NCI-H524 (cell line): ENCODE measurements around the gene NRP2.

Source experiments
- DNase-seq, 2 experiments: peaks; one replicate each; lab custom pipeline; 2025; lab: John Stamatoyannopoulos, UW

NRP2 gene

DNA sequence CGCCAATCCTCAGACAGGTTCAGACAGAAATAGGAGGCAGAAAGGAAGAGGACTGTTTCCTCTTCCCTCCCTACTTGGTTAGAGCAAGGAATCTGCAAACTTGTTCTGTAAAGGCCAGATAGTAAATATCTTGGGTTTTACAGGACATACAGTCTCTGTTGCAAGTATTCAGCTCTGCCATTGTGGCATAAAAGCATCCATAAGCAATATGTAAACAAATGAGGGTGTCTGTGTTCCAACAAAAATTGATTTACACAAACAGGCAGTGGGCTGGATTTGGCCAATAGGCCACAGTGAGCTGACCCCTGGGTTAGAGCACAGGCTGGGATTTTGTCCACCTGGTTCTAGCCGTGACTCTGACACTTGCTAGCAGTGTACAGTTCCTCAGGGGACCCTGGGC, 89.4 kb downstream of the NRP2 start:
- DNase-seq = no peak

DNA sequence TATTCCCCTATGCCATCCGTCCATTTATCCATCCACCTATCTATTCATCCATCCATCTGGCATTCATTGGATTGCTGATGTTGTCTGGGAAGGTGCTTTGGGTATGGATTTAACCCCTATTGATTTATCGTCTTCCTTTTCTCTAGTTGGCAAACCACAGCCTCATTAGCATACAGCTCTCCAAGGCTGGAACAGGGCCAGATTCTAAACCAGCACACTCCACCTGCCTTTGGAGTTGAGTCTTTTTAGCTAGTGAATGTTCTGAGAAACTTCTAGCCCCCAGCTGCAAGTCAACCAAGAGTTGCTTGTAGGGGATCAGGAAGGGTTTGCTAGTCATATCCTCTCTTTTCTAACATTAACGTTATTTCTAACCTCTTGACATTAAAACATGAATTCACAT, 90.7 kb downstream of the NRP2 start:
- peak; percentile 16 to 30 for DNase-seq

DNA sequence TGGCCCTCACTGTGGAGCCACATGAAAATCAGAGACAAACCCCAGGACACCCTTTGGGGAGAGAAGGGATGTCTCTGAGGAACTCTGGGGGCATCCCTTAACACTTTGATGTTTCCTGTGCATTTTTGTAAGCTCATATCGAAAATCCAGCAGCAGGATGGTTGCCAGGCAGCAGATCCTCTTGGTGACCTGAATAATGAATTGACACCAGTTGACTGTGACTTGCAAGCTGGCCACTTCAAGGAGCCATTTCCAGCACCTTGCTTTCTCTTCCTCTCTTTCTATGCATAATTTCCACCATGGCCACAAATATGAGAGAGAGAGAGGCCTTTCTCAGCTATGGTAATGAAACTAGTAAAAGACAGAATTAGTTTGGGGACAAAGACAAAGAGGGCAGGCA, 91.7 kb downstream of the NRP2 start:
- no peak for DNase-seq

DNA sequence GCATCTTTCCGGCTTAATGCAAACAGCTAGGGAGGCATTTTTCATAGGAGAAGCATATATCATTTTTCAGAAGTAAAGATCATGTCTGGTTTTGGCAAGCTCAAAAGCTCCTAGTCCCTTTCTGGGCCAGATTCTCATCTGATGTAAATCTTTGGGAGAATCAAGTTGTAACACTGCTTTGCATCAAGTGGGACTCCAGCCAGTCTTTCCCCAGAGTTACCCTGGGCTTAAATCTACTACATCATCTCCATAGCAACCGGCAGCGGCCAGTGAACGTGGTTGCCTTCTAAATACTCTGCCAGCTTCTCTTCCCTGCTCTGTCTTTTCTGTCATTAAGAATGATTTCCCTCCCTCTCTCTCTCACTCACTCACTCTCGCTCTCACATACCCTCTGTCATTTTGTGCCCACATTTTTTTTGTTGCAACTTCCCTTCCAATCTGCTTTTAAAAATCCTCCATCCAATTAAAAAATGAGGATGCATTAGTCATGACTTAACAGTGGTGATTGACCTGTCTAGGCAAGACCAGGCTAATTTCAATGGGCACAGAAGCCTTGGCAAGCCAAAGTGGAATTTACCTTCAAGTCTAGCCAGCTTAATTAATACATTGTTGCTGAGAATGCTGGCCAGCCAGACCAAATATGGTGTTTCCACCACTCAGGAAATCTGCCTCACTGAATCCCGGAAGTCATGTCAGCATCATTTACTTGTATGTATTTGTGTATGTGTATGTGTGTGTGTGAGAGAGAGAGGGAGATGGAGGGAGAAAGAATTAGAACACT, 93.0 kb downstream of the NRP2 start:
- DNase-seq = peak in 1 of 2 experiments; percentile 54

DNA sequence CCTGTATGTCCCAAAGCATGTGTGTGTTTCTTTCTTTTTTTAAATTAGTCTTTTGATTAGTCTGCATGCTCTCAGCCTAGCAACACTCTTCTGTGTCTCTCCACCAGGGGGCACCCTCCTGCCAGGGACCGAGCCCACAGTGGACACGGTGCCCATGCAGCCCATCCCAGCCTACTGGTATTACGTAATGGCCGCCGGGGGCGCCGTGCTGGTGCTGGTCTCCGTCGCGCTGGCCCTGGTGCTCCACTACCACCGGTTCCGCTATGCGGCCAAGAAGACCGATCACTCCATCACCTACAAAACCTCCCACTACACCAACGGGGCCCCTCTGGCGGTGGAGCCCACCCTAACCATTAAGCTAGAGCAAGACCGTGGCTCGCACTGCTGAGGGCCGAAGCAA, 93.8 kb downstream of the NRP2 start:
- DNase-seq = peak; percentile 35 to 42

GRCh38 chr2:205776720-205777119, 94.4 kb downstream of the NRP2 start:
- no peak for DNase-seq

- no peak for DNase-seq
Measured at GRCh38 chr2:205778356-205778755, 96.1 kb downstream of the NRP2 start.

DNA sequence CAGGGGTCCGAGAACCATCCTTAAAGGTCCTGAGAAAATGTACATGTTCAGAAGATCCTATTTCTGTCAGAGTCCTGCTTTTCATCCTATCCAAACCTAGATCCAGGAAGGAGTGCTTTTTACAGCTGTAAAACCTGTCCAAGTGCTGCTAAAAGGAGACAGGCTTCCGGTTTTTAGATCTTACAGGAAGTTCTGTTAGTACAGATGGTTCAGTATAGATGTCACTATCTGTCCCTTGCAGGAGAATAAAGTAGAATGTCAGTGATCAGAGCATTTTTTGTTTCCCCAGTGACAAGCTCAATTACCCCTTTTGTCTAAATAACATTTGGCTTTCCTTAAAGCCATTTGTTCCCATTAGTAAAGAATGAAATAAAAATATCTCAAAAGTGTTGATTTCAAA, 98.3 kb downstream of the NRP2 start:
- DNase-seq = no peak

DNA sequence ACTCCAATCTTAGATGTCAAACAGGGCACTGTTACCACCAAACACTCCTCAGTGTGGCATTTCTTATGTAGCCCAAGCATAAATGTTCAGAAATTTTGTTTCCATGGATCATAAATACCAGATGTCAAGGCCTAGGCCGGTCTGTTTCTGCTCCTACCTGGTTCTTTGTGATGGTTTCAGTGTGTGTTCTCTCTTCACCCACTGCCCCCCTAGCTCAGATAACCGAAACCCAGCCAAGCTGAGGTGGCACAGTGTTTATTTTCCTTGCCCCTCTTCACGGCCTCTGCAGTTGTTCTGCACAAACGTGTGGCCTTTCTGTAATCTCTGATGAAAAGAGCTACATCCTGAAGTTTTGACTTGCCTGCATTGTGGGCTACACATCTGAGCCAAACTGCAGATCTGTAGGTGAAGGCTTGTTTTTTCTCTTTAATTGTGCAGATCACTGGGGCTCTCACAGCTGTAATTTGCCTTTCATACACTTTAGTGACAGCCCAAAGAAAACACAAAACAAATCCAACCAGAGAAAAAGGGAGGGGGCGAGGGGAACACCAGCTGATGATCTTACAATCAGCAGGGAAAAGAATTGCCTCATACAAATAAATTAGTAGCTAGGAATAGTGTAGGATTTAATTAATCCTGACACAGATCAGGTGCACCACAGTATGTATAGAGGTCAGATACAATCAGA, 99.1 kb downstream of the NRP2 start:
- DNase-seq = no peak

DNA sequence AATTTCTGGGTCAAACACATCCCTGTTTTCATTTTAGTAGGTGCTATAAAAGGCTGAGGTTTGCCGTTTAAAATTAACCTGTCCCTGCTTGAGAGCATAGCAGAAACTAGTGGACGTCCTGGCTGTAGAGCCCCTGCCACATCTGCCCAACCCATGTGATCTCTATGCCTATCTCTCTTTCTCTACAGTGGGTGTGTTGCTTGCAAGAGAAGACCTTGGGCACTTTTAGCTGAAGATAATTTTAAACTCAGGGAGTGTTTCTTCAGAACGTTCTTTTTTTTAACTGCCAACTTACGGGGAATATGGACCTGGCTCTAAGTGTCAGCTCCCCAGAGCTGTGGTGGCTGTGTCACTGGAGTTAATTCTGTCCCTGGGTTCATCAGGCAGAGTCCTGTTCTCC, 100.6 kb downstream of the NRP2 start:
- no peak for DNase-seq

- DNase-seq = no peak
Measured at GRCh38 chr2:205783872-205784499, 101.7 kb downstream of the NRP2 start.

GRCh38 chr2:205785507-205786260, 103.4 kb downstream of the NRP2 start:
- DNase-seq = no peak

DNA sequence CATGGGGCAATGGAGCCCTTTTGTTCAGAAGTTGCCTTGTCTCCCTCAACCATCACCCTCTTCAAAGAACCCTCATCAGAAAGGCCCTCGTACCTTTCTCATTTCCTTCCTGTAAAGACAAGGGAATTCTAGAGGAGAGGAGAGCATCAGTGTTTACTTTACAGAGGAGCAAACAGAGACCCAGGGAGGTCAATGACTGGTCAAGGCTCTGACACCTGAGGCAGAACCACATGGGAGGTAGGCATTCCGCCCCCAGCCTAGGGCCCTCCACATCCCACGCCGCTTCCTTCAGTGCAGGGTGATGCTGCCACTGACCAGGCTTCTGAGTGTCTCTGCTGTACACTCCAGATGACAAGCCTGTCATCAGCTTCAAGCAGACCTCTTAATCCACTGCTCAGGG, 104.7 kb downstream of the NRP2 start:
- no peak for DNase-seq

DNA sequence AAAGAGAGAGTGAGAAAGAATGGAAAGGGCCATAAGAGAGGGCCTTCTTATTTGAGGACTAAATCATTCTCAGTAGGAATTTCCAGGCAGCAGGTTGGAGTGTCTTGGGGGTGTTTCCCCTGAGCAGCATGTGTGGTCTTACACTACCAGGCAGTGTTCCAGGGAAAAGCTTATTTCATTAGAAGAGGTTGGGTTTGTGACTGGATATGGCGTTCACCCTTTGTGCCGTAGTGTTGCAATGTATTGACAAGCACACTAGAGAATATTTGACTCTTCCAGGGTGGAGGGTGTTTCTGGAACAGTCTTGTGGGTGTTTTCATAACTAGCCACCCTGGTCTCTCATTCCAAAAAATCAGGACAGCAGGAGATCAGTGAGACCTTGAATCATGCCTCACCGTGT, 105.5 kb downstream of the NRP2 start:
- DNase-seq = no peak

GRCh38 chr2:205789906-205790305, 107.6 kb downstream of the NRP2 start:
- DNase-seq = no peak

DNA sequence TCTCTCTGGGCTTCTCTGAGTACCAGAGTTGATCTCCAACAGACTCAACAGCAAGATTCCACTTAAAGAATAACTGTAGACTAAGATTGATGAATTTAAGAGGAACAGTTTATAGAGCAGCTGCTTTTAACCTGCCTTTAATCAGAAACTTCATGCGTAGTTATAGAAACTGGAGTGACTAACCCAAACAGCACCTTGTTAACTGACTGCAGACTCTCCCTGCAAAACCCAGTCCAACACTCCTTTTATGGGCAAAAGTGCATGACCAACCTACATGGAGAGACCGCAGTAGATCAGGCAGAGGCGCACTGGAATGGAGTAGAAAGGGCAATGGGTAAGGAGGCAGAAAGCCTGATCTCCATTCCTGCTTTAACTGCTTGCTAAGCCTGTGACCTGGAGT, 110.6 kb downstream of the NRP2 start:
- DNase-seq = no peak

DNA sequence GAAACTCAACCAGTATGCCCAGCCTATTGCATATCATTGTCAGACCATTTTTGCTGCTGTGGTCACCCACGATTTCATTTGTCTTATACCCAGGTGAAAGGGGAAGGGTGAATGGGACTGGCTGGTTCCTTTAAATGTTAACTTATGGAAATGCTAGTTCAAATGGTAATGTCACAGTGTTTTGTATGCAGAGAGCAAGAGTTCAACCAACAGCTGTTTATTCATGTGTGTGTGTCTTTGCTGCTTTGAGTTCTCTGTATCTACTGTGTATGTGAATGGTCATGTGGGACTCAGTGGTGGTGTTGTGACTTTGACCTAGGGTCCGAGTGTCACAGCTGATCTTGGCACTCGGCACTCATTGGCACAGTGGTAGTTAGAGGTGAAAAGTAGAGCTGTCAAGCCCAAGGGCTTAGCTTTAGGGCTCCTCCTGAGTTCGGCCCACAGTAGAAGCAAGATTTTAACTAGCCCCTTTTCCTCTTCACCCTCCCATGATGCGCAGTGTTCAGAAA, 114.6 kb downstream of the NRP2 start:
- DNase-seq = no peak

DNA sequence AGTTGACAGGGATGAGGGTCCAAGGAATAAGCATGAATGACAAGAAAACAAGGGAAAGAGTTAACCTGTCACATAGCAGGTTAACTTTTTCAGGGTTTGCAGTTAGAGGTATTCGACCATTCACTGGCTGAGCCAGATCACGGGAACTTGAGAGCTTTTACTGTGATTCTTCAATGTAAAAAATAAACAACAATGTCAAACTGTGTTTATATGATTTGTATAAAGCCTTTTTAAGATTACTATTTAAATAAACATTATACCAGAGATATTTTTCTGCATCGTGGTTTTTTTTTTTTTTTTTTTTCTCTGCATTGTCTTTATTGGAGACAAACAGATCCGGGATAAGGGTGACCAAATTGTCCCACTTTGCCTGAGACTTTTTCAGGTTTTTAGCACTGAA, 115.6 kb downstream of the NRP2 start:
- DNase-seq = no peak

GRCh38 chr2:205800224-205800623, 117.9 kb downstream of the NRP2 start:
- DNase-seq = no peak

DNA sequence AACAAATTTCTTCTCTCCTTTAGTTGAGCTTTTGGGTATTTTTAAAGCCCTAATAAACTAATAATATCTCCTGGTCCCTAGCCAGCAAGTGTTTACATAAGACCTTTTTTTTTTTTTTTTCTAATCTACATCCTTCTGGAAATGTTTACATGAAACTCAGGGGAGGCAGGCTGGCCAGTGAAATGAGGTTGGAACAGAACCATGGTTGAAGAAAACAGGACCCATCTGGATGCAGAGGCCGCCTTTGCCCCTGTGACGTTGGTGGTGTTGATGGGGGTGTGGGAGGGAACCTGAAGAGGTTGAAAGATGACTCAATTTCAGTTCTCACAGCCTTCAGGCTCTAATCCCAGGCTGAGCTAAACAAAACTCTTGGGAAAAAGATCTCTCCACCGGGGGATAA, 118.5 kb downstream of the NRP2 start:
- no peak for DNase-seq

DNA sequence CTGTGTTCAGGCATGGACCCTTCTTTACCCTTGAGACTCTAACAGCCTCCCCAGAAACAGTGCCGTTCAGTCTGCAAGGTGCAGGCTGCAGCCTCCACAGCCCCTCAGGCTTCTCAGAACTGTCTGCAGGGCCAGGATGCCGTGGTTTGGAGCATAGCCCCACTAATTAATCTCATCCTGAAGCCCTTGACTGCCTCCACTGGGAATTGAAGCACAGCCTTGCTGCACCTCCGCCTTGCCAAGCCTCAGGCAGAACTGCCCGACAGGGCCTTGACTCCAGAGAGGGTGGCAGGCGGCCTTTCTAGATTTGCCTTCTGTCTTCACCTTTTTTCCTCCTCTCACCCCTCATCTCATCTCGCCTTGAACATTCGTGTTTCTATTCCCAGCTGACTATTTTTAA, 119.8 kb downstream of the NRP2 start:
- peak; percentile 82 to 90 for DNase-seq

GRCh38 chr2:205802941-205803340, 120.6 kb downstream of the NRP2 start:
- no peak for DNase-seq
